ENCODE measurements around the gene NMRAL1.

The NMRAL1 gene

GRCh38 chr16:4505356-4506147 is 31.1 kb upstream of the NMRAL1 start:
- no peak for DNase-seq (ENCODE audit: low spot score)

GRCh38 chr16:4501071-4501478 is 26.6 kb upstream of the NMRAL1 start:
- DNase-seq (ENCODE audit: low spot score), result no peak

GRCh38 chr16:4500272-4500671 is 25.8 kb upstream of the NMRAL1 start:
- peak; percentile 56 for DNase-seq (ENCODE audit: low spot score)

GRCh38 chr16:4499196-4499555 is 24.8 kb upstream of the NMRAL1 start:
- DNase-seq (ENCODE audit: low spot score), result no peak

- DNase-seq (ENCODE audit: low spot score), result peak; percentile 49
Observed at GRCh38 chr16:4498546-4499195, 24.2 kb upstream of the NMRAL1 start.

- DNase-seq (ENCODE audit: low spot score), result no peak
Observed at GRCh38 chr16:4496305-4496704, 21.9 kb upstream of the NMRAL1 start.

GRCh38 chr16:4495766-4496165 is 21.3 kb upstream of the NMRAL1 start:
- no peak for DNase-seq (ENCODE audit: low spot score)

GRCh38 chr16:4494746-4495490 is 20.5 kb upstream of the NMRAL1 start:
- no peak for DNase-seq (ENCODE audit: low spot score)

- DNase-seq (ENCODE audit: low spot score), result no peak
Observed at GRCh38 chr16:4491898-4492297, 17.5 kb upstream of the NMRAL1 start.

GRCh38 chr16:4489030-4489429 is 14.6 kb upstream of the NMRAL1 start:
- DNase-seq (ENCODE audit: low spot score), result no peak

GRCh38 chr16:4488499-4488967 is 14.1 kb upstream of the NMRAL1 start:
- no peak for DNase-seq (ENCODE audit: low spot score)

GRCh38 chr16:4487955-4488498 is 13.6 kb upstream of the NMRAL1 start:
- no peak for DNase-seq (ENCODE audit: low spot score)

GRCh38 chr16:4486126-4486893 is 11.9 kb upstream of the NMRAL1 start:
- DNase-seq (ENCODE audit: low spot score), result no peak

GRCh38 chr16:4481963-4482362 is 7.5 kb upstream of the NMRAL1 start:
- no peak for DNase-seq (ENCODE audit: low spot score)

GRCh38 chr16:4481526-4481925 is 7.1 kb upstream of the NMRAL1 start:
- no peak for DNase-seq (ENCODE audit: low spot score)

GRCh38 chr16:4477966-4478365 is 3.5 kb upstream of the NMRAL1 start:
- peak; percentile 60 for DNase-seq (ENCODE audit: low spot score)

- peak; percentile 93 for DNase-seq (ENCODE audit: low spot score)
Observed at GRCh38 chr16:4475880-4476788, 1.7 kb upstream of the NMRAL1 start, which contains the start of gene HMOX2. TSS of gene HMOX2 (plus strand) at chr16:4476398. CDS start at chr16:4505525, 29,127 bp downstream.

- no peak for DNase-seq (ENCODE audit: low spot score)
Observed at GRCh38 chr16:4472880-4473279, 1.5 kb downstream of the NMRAL1 start.

GRCh38 chr16:4471869-4472268 is 2.6 kb downstream of the NMRAL1 start:
- DNase-seq (ENCODE audit: low spot score), result no peak

GRCh38 chr16:4468972-4469371 is 5.5 kb downstream of the NMRAL1 start:
- no peak for DNase-seq (ENCODE audit: low spot score)

GRCh38 chr16:4467916-4468315 is 6.5 kb downstream of the NMRAL1 start:
- no peak for DNase-seq (ENCODE audit: low spot score)
